HepG2 (cell line): Measurements from ENCODE around the gene MTARC1. TPM values are rescaled to one million over a fixed set of nuclear protein-coding genes. Genes with fewer than 3 reads are reported as not detected.
A peak's percentile ranks its signal among the peaks of the same experiment; 100 is the strongest.

Source experiments
- ARNTL ChIP-seq: sonication (generic); formaldehyde crosslinking; IDR thresholded peaks from 2 replicates; pipeline ENCODE4 v1.4.0; 2020; ENCODE audit warnings: mild to moderate bottlenecking, missing genetic modification reagents
- ATF1 ChIP-seq: IDR thresholded peaks from 2 replicates; pipeline ENCODE4 v1.6.1; 2016; ENCODE audit warnings: mild to moderate bottlenecking, control low read depth
- FOXK1 ChIP-seq: sonication (generic); formaldehyde crosslinking; IDR thresholded peaks from 2 replicates; pipeline ENCODE4 v1.4.0; 2020; ENCODE audit warnings: low read depth, missing genetic modification reagents, borderline replicate concordance
- MIXL1 ChIP-seq: IDR thresholded peaks from 2 replicates; pipeline ENCODE4 v1.6.1; 2016
- SMARCC2 ChIP-seq: fragments of 450-650 bp; IDR thresholded peaks from 2 replicates; pipeline ENCODE4 v1.6.1; 2017; ENCODE audit warnings: antibody characterized with exemption, mild to moderate bottlenecking
- SP4 ChIP-seq: sonication (generic); formaldehyde crosslinking; IDR thresholded peaks from 2 replicates; pipeline ENCODE4 v1.8.1; 2023; ENCODE audit warnings: mild to moderate bottlenecking, missing genetic modification reagents
- SYNCRIP ChIP-seq: fragments of 200-400 bp; formaldehyde crosslinking; IDR thresholded peaks from 2 replicates; pipeline ENCODE4 v1.6.1; 2018; ENCODE audit warnings: mild to moderate bottlenecking, low read depth, low read length; ENCODE audit not compliant: insufficient read depth
- ZNF446 ChIP-seq: sonication (generic); formaldehyde crosslinking; IDR thresholded peaks from 2 replicates; pipeline ENCODE4 v1.5.0; 2020; ENCODE audit warnings: mild to moderate bottlenecking, missing genetic modification reagents
- ZNF563 ChIP-seq: sonication (generic); formaldehyde crosslinking; IDR thresholded peaks from 2 replicates; pipeline ENCODE4 v1.8.0; 2022; ENCODE audit warnings: mild to moderate bottlenecking, moderate library complexity, missing genetic modification reagents
- ZNF607 ChIP-seq: sonication (generic); formaldehyde crosslinking; IDR thresholded peaks from 2 replicates; pipeline ENCODE4 v1.5.1; 2020; ENCODE audit warnings: missing genetic modification reagents, mild to moderate bottlenecking, borderline replicate concordance
- ZNF652 ChIP-seq: IDR thresholded peaks from 2 replicates; pipeline ENCODE4 v1.6.1; 2016; ENCODE audit warnings: low read depth, borderline replicate concordance
- ZNF788 ChIP-seq: sonication (generic); formaldehyde crosslinking; IDR thresholded peaks from 2 replicates; pipeline ENCODE4 v1.5.0; 2020; ENCODE audit warnings: mild to moderate bottlenecking, missing genetic modification reagents, borderline replicate concordance
- polyA plus RNA-seq, 8 experiments: library from polyadenylated mRNA; depleted of rRNA in 3 of 8; stranded (reverse) in 7 of 8; unstranded in 1 of 8; fragments of >200 nt; fragmentation: Illumina TruSeq in 4 of 8; extraction: Trizol in 4 of 8; gene quantifications; 2 replicates each; pipeline versions ENCODE4 v1.2.1 to v1.2.3, GENCODE V29; 2011 to 2016; ENCODE audit warnings: low read depth in 4 of 8, missing spikeins in 1 of 8, mixed read lengths in 1 of 8; ENCODE audit not compliant: insufficient read depth in 1 of 8
- total RNA-seq, 5 experiments: library from RNA; depleted of rRNA; stranded (reverse); fragments of >200 nt; fragmentation: Illumina TruSeq; extraction: Trizol; gene quantifications; 2 replicates each; pipeline ENCODE4 v1.2.3, GENCODE V29; 2016; ENCODE audit warnings: low read depth in 1 of 5
- TF ChIP-seq, protein P1 (sequence below): sonication (generic); formaldehyde crosslinking; IDR thresholded peaks from 2 replicates; pipeline ENCODE4 v1.5.0; 2020; ENCODE audit warnings: missing genetic modification reagents, mild to moderate bottlenecking, borderline replicate concordance
- TF ChIP-seq, protein P2 (sequence below): sonication (generic); formaldehyde crosslinking; conservative IDR thresholded peaks from 2 replicates; pipeline ENCODE4 v1.5.0; 2020; ENCODE audit warnings: missing genetic modification reagents
- TF ChIP-seq, protein P3 (sequence below): sonication (generic); formaldehyde crosslinking; IDR thresholded peaks from 2 replicates; pipeline ENCODE4 v1.8.0; 2022; ENCODE audit warnings: mild to moderate bottlenecking, missing genetic modification reagents, borderline replicate concordance
- TF ChIP-seq, protein P4 (sequence below): fragments of 450-650 bp; IDR thresholded peaks from 2 replicates; pipeline ENCODE4 v1.6.1; 2017
- TF ChIP-seq, protein P5 (sequence below): sonication (generic); formaldehyde crosslinking; IDR thresholded peaks from 2 replicates; pipeline ENCODE4 v1.8.1; 2022; ENCODE audit warnings: low read depth, mild to moderate bottlenecking, missing genetic modification reagents
- TF ChIP-seq, protein P6 (sequence below): sonication (generic); formaldehyde crosslinking; IDR thresholded peaks from 2 replicates; pipeline ENCODE4 v1.9.0; 2021; ENCODE audit warnings: missing genetic modification reagents, mild to moderate bottlenecking, borderline replicate concordance

MTARC1 gene
- total and polyA plus RNA-seq, 2 of the 13 experiments (the other 11 are each of a cell fraction or from before 2014, with no cell fraction given): 19.4 to 106 TPM

DNA sequence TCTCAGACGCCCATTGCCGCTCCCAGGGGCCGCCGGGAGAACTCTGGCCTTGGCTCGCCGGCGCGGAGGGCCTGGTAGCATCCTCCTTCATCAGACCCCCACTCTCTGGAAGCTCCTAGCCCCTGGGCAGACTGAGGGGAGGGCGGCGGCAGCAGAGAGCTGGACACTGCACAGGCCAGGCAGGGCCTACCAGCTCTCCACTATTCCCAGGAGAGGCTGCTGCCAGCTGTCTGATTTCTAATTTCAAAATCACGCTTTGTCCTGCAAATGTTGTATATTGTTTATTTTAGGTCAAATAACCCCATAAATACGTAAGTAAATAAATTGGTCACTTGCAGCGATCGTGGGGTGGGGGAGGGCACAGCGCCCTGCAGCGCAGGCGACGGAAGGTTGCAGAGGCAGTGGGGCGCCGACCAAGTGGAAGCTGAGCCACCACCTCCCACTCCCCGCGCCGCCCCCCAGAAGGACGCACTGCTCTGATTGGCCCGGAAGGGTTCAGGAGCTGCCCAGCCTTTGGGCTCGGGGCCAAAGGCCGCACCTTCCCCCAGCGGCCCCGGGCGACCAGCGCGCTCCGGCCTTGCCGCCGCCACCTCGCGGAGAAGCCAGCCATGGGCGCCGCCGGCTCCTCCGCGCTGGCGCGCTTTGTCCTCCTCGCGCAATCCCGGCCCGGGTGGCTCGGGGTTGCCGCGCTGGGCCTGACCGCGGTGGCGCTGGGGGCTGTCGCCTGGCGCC, at the start of gene MTARC1 (continued):
- TF ChIP-seq, protein P1, sequence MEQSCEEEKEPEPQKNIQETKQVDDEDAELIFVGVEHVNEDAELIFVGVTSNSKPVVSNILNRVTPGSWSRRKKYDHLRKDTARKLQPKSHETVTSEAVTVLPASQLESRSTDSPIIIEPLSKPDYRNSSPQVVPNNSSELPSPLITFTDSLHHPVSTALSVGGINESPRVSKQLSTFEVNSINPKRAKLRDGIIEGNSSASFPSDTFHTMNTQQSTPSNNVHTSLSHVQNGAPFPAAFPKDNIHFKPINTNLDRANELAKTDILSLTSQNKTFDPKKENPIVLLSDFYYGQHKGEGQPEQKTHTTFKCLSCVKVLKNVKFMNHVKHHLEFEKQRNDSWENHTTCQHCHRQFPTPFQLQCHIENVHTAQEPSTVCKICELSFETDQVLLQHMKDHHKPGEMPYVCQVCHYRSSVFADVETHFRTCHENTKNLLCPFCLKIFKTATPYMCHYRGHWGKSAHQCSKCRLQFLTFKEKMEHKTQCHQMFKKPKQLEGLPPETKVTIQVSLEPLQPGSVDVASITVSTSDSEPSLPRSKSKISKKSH (CRISPR knock-in tag): peak; percentile 4; the same call in 1 of the 2 replicates
- TF ChIP-seq, protein P2, sequence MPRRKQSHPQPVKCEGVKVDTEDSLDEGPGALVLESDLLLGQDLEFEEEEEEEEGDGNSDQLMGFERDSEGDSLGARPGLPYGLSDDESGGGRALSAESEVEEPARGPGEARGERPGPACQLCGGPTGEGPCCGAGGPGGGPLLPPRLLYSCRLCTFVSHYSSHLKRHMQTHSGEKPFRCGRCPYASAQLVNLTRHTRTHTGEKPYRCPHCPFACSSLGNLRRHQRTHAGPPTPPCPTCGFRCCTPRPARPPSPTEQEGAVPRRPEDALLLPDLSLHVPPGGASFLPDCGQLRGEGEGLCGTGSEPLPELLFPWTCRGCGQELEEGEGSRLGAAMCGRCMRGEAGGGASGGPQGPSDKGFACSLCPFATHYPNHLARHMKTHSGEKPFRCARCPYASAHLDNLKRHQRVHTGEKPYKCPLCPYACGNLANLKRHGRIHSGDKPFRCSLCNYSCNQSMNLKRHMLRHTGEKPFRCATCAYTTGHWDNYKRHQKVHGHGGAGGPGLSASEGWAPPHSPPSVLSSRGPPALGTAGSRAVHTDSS: no peak
- TF ChIP-seq SP4 (no peak), ZNF607 (CRISPR knock-in tag) (peak; percentile 77; the same call in 1 of the 2 replicates), ZNF652 (CRISPR knock-in tag) (no peak), SYNCRIP (no peak), FOXK1 (CRISPR knock-in tag) (no peak), ZNF563 (CRISPR knock-in tag) (no peak; the same call in 1 of the 2 replicates), ZNF788 (CRISPR knock-in tag) (no peak), ATF1 (no peak), MIXL1 (CRISPR knock-in tag) (no peak; the same call in 1 of the 2 replicates), ARNTL (CRISPR knock-in tag) (no peak; the same call in 1 of the 2 replicates), SMARCC2 (no peak), ZNF446 (CRISPR knock-in tag) (peak; percentile 33; the same call in 1 of the 2 replicates)
- TF ChIP-seq, protein P3, sequence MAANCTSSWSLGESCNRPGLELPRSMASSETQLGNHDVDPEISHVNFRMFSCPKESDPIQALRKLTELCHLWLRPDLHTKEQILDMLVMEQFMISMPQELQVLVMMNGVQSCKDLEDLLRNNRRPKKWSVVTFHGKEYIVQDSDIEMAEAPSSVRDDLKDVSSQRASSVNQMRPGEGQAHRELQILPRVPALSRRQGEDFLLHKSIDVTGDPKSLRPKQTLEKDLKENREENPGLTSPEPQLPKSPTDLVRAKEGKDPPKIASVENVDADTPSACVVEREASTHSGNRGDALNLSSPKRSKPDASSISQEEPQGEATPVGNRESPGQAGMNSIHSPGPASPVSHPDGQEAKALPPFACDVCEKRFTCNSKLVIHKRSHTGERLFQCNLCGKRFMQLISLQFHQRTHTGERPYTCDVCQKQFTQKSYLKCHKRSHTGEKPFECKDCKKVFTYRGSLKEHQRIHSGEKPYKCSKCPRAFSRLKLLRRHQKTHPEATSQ (CRISPR knock-in tag): no peak; the same call in 1 of the 2 replicates
- TF ChIP-seq, protein P4, sequence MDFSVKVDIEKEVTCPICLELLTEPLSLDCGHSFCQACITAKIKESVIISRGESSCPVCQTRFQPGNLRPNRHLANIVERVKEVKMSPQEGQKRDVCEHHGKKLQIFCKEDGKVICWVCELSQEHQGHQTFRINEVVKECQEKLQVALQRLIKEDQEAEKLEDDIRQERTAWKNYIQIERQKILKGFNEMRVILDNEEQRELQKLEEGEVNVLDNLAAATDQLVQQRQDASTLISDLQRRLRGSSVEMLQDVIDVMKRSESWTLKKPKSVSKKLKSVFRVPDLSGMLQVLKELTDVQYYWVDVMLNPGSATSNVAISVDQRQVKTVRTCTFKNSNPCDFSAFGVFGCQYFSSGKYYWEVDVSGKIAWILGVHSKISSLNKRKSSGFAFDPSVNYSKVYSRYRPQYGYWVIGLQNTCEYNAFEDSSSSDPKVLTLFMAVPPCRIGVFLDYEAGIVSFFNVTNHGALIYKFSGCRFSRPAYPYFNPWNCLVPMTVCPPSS: no peak
- TF ChIP-seq, protein P5, sequence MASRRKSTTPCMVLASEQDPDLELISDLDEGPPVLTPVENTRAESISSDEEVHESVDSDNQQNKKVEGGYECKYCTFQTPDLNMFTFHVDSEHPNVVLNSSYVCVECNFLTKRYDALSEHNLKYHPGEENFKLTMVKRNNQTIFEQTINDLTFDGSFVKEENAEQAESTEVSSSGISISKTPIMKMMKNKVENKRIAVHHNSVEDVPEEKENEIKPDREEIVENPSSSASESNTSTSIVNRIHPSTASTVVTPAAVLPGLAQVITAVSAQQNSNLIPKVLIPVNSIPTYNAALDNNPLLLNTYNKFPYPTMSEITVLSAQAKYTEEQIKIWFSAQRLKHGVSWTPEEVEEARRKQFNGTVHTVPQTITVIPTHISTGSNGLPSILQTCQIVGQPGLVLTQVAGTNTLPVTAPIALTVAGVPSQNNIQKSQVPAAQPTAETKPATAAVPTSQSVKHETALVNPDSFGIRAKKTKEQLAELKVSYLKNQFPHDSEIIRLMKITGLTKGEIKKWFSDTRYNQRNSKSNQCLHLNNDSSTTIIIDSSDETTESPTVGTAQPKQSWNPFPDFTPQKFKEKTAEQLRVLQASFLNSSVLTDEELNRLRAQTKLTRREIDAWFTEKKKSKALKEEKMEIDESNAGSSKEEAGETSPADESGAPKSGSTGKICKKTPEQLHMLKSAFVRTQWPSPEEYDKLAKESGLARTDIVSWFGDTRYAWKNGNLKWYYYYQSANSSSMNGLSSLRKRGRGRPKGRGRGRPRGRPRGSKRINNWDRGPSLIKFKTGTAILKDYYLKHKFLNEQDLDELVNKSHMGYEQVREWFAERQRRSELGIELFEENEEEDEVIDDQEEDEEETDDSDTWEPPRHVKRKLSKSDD: peak; percentile 31; the same call in 1 of the 2 replicates
- TF ChIP-seq, protein P6, sequence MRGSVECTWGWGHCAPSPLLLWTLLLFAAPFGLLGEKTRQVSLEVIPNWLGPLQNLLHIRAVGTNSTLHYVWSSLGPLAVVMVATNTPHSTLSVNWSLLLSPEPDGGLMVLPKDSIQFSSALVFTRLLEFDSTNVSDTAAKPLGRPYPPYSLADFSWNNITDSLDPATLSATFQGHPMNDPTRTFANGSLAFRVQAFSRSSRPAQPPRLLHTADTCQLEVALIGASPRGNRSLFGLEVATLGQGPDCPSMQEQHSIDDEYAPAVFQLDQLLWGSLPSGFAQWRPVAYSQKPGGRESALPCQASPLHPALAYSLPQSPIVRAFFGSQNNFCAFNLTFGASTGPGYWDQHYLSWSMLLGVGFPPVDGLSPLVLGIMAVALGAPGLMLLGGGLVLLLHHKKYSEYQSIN (CRISPR knock-in tag): no peak
